ENCODE data around the gene VOPP1. TPM values are rescaled to one million over a fixed set of nuclear protein-coding genes. Genes with fewer than 3 reads are reported as not detected.

Gene VOPP1
- total RNA-seq, 1 experiment from 2014 or later, result 60.2 TPM

- H4K20me1 ChIP-seq (ENCODE audit: low read length), result no peaks in the 10 kb centered on the region
These were observed 45.5 kb downstream of the VOPP1 start for GRCh38 chr7:55526770-55527169.

GRCh38 chr7:55526329-55526728 lies 46.0 kb downstream of the VOPP1 start:
- H4K20me1 ChIP-seq (ENCODE audit: low read length), result no peaks in the 10 kb centered on the region
- POLR2A ChIA-PET (ENCODE audit: unreplicated experiment), result no interaction called here
- intact Hi-C loops (cut with micrococcal nuclease), result no loop called here

More at GRCh38 chr7:55526770-55527169, 45.5 kb downstream of the VOPP1 start:
- H3K27me3 ChIP-seq (ENCODE audit: low read length), result no peaks in the 10 kb centered on the region
- ChIA-PET CTCF (no interaction called here), POLR2A (ENCODE audit: unreplicated experiment) (no interaction called here)
- no peak overlapping the region for H2AFZ ChIP-seq (ENCODE audit: low read length)
- H3K9ac ChIP-seq (ENCODE audit: low read length), result no peak overlapping the region
- no peaks in the 10 kb centered on the region for H3F3A ChIP-seq (ENCODE audit: low read length, unreplicated experiment)
- H3K4me3 ChIP-seq (ENCODE audit: low read length), result no peak overlapping the region
- DNase-seq, result no peak
- no TSS peak for BruUV-seq (replicated peaks)
- intact Hi-C loops (cut with micrococcal nuclease), result no loop called here
- TF ChIP-seq EZH2phosphoT487 (IDR thresholded peaks at IDR 0.05; ENCODE audit: borderline replicate concordance, low read length) (no peak), CTCF (conservative IDR thresholded peaks at IDR 0.05; ENCODE audit: low read depth, low read length) (no peak), EZH2 (IDR thresholded peaks at IDR 0.05; ENCODE audit: low read length, unreplicated experiment) (no peak)
- no peaks in the 10 kb centered on the region for H3K9me3 ChIP-seq (ENCODE audit: low read length)
- no peaks in the 10 kb centered on the region for H3K36me3 ChIP-seq (ENCODE audit: low read depth, low read length)
- H3K79me2 ChIP-seq (ENCODE audit: low read length), result 0 out of 2 replicates have a peak, but pooled peaks cover 28% of the 10 kb centered on the region
- H3K27ac ChIP-seq (ENCODE audit: low read length), result no peak overlapping the region
- no peak for ATAC-seq
- no peak overlapping the region for H3K4me2 ChIP-seq (ENCODE audit: low read length)
- H3K9me2 ChIP-seq (replicated peaks; ENCODE audit: low read length), result no peaks in the 10 kb centered on the region
- H3K4me1 ChIP-seq (ENCODE audit: insufficient read depth, low read length), result peaks cover 3% of the 10 kb centered on the region

GRCh38 chr7:55524558-55525310 lies 47.6 kb downstream of the VOPP1 start:
- H3K4me1 ChIP-seq (ENCODE audit: insufficient read depth, low read length), result no peaks in the 10 kb centered on the region
- H3K27ac ChIP-seq (ENCODE audit: low read length), result no peak overlapping the region
- H3K4me2 ChIP-seq (ENCODE audit: low read length), result no peak overlapping the region
- BruUV-seq (replicated peaks), result no TSS peak
- H3K9me2 ChIP-seq (replicated peaks; ENCODE audit: low read length), result no peaks in the 10 kb centered on the region
- no peak for TF ChIP-seq EZH2phosphoT487 (IDR thresholded peaks at IDR 0.05; ENCODE audit: borderline replicate concordance, low read length)
- no peak for TF ChIP-seq CTCF (conservative IDR thresholded peaks at IDR 0.05; ENCODE audit: low read depth, low read length)
- no peak for TF ChIP-seq EZH2 (IDR thresholded peaks at IDR 0.05; ENCODE audit: low read length, unreplicated experiment)
- DNase-seq (no peak), ATAC-seq (no peak)
- H3K4me3 ChIP-seq (ENCODE audit: low read length), result no peak overlapping the region
- intact Hi-C loops (cut with micrococcal nuclease), result no loop called here
- no peaks in the 10 kb centered on the region for H4K20me1 ChIP-seq (ENCODE audit: low read length)
- no peaks in the 10 kb centered on the region for H3K9me3 ChIP-seq (ENCODE audit: low read length)
- no peaks in the 10 kb centered on the region for H3K36me3 ChIP-seq (ENCODE audit: low read depth, low read length)
- POLR2A ChIA-PET (ENCODE audit: unreplicated experiment), result no interaction called here
- no peaks in the 10 kb centered on the region for H3F3A ChIP-seq (ENCODE audit: low read length, unreplicated experiment)
- CTCF ChIA-PET, result no interaction called here
- no peak overlapping the region for H2AFZ ChIP-seq (ENCODE audit: low read length)
- no peak overlapping the region for H3K9ac ChIP-seq (ENCODE audit: low read length)
- no peaks in the 10 kb centered on the region for H3K27me3 ChIP-seq (ENCODE audit: low read length)
- 0 out of 2 replicates have a peak, but pooled peaks cover 20% of the 10 kb centered on the region for H3K79me2 ChIP-seq (ENCODE audit: low read length)

More at GRCh38 chr7:55526329-55526728, 46.0 kb downstream of the VOPP1 start:
- no peak overlapping the region for H3K27ac ChIP-seq (ENCODE audit: low read length)
- ATAC-seq (no peak), DNase-seq (no peak)
- CTCF ChIA-PET, result no interaction called here
- H2AFZ ChIP-seq (ENCODE audit: low read length), result no peak overlapping the region
- BruUV-seq (replicated peaks), result no TSS peak
- no peaks in the 10 kb centered on the region for H3K4me1 ChIP-seq (ENCODE audit: insufficient read depth, low read length)
- TF ChIP-seq EZH2 (IDR thresholded peaks at IDR 0.05; ENCODE audit: low read length, unreplicated experiment), result no peak
- TF ChIP-seq EZH2phosphoT487 (IDR thresholded peaks at IDR 0.05; ENCODE audit: borderline replicate concordance, low read length), result no peak
- no peaks in the 10 kb centered on the region for H3K36me3 ChIP-seq (ENCODE audit: low read depth, low read length)
- no peaks in the 10 kb centered on the region for H3K9me3 ChIP-seq (ENCODE audit: low read length)
- H3K9ac ChIP-seq (ENCODE audit: low read length), result no peak overlapping the region
- H3K9me2 ChIP-seq (replicated peaks; ENCODE audit: low read length), result no peaks in the 10 kb centered on the region
- H3K27me3 ChIP-seq (ENCODE audit: low read length), result no peaks in the 10 kb centered on the region
- no peak overlapping the region for H3K4me2 ChIP-seq (ENCODE audit: low read length)
- H3F3A ChIP-seq (ENCODE audit: low read length, unreplicated experiment), result no peaks in the 10 kb centered on the region
- no peak overlapping the region for H3K4me3 ChIP-seq (ENCODE audit: low read length)
- H3K79me2 ChIP-seq (ENCODE audit: low read length), result 0 out of 2 replicates have a peak, but pooled peaks cover 28% of the 10 kb centered on the region
